GM15510 (cell line): ENCODE results near the gene PRR35.

Source experiments
- POLR2A ChIP-seq: IDR thresholded peaks from 3 replicates; pipeline ENCODE4 v1.6.1; 2011; ENCODE audit warnings: borderline replicate concordance; ENCODE audit not compliant: insufficient read length; ENCODE audit errors: extremely low read depth

Gene PRR35

DNA sequence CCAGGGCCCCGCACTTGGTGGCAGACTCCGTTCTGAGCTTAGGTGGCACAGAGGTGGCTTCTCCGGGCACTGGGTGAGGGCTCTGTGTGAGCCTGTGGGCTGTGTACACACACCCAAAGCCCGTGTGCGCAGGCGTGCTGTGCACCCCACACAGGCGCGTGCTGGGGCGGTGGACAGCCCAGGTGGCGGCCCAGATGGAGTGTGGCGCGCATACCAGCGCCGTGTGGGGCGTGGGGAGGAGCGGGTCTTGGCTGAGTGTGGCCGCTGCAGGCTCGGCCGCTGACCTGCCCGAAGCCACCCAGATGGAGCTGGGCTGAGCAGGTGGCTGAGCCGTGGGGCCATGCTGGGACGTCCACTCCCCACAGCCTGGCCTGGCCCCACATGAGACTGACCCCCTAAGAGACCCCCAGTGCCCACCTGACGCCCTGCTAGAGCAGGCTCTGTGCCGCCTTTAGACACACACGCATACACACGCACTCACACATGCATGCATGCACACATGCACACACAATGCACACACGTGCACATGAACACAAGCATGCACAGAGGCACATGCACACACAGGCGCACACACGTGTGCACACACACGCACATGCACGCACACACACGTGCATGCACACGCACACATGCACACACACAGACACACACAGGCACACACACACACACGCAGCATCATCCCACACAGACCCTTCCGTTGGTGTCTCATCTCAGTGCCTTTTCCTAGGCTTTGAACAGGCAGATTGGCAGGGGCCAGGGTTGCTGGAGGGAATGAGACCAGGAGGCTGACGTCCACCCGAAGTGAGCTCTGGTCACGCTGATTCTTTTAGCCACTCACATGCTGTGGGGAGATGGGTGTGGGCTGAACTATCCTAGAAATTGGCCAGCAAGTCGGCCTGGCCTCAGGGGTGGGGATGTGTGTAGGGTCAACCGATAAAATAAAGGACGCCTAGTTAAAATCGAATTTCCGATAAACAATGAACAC is 2.1 kb downstream of the PRR35 start:
- no peak for TF ChIP-seq POLR2A

DNA sequence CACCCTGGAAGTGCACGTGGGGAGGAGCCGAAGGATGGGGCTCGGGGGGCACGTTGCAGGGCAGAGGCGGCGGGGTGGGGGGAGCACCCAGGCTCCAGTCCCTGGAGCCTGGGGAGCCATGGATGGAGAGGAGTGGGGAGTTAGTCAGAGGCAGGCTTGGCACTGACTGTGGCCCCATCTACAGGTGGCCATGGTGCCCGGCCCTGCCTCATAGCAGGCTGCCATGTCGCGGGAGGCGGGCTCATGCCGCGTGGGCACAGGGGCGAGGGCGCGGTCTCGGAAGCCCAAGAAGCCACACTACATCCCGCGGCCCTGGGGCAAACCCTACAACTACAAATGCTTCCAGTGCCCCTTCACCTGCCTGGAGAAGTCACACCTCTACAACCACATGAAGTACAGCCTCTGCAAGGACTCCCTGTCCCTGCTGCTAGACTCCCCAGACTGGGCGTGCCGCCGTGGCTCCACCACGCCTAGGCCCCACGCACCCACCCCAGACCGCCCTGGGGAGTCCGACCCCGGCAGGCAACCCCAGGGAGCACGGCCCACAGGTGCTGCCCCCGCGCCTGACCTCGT is 3.0 kb downstream of the PRR35 start:
- no peak for TF ChIP-seq POLR2A

DNA sequence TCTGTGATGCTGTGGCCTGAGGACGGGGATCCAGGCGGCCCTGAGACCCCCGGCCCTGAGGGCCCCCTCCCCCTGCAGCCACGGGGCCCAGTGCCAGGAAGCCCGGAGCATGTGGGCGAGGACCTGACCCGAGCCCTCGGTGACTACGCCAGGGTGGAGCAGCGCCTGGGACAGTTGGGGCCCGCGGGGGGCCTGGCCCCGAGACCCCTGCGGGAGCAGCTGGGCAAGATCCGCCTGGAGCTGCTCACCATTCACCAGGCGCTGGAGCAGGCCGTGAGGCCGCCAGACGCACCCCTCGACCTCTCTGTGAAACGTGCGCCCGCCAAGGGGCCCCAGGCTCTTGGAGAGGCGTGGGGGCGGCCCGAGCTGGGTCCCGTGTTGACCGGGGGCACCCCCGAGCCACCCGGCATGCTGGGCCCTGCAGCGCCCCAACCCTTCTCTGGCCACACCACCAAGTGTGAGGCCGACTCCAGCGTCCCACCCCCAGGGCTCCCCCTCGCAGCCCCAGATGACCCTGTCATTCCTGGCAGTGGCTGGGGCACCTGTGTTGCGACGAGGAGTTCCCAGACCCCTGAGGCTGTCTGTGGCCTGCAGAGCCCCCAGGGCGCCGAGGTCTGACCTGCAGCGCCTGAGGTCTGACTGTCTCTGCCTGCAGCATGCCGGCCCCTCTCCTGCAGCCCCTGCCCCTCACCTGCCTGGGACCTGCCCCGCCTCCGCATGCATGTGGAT is 4.7 kb downstream of the PRR35 start:
- no peak for TF ChIP-seq POLR2A

DNA sequence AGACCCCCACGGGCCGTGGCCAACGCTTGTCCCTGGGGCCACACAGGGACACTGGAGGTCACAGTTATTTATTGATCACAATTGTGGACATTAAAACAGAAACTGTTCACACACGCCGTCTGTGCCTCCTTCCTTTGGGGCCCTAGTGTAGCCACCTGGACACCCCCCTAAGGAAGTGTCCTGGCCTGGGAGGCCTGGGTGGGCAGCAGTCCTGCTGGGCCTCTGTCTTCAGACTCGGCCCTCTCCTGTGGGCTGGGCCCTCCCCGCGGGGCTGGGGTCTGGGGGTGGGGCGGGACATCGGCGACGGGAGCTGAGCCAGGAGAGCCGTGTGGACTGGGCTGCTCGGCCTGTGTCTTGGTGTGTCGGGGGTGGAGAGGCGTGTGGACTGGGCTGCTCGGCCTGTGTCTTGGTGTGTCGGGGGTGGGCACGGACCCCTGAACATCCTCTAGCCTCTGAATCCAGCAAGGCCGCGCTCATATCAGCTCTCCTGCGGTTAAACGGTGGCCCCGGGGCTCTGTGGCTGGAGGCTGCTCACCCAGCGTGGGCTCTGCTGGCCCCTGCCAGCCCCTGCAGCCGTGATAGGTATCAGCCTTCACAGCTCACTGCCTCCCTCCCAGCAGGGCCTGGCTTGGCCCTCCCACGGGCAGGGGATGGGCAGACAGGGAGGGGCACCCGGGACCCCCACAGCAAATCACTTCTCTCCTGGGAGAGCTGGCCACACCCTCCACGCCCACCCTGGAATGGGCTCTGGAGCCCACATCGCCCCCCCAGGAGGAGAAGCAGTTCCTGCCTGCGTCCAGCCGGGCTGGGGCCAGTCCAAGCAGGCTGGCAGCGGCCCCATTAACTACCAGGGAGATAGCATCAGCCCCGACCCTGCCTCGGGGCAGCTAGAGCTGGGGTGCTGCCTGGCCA is 5.5 kb downstream of the PRR35 start:
- TF ChIP-seq POLR2A = no peak

DNA sequence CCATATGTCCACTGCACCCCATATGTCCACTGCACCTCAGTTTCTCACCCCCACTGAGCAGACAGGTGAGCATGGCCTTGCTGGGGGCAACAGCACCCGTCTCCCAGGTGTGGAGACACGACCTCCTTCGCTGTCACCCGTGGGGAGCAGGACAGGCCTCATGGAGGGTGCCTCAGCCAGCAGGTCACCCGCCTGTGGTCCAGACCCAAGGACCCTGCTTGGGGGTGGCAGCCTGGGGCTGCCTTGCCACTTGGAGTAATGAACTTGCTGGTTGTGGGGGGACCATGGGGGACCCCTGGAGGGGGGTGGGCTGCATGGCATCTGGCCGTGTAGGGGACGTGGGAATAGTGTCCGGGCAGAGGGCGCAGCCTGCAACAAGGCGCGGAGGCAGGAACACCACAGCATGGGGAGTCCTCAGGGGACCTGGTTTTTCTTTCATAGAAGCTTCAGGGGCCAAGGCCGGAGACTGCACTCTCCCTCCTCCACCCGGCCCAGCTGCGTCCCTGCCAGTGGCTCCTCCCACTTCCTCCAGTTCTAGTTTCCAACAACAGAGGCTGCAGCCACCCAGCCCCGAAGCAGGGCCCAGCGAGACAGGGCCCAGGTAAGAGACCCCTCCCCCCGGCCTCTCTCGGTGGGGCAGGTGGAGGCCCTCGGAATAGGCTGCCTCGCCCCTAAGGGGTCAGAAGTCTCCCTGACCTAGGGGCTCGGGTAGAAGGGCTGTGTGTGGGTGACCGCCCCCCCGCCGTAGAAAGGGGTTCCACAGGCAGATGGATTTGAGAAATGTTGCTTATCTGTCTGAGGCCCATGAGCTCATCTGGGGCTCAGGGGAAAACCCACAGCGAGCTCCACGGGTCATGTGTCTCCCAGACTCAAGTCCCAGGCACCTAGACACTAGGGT is 6.5 kb downstream of the PRR35 start, which contains the start of gene NHLRC4:
Gene NHLRC4 (plus strand): TSS at position 531 of the 898 bp plus-strand sequence. CDS start 1,043 bp downstream, outside the sequence.
- peak; percentile 50 for TF ChIP-seq POLR2A

DNA sequence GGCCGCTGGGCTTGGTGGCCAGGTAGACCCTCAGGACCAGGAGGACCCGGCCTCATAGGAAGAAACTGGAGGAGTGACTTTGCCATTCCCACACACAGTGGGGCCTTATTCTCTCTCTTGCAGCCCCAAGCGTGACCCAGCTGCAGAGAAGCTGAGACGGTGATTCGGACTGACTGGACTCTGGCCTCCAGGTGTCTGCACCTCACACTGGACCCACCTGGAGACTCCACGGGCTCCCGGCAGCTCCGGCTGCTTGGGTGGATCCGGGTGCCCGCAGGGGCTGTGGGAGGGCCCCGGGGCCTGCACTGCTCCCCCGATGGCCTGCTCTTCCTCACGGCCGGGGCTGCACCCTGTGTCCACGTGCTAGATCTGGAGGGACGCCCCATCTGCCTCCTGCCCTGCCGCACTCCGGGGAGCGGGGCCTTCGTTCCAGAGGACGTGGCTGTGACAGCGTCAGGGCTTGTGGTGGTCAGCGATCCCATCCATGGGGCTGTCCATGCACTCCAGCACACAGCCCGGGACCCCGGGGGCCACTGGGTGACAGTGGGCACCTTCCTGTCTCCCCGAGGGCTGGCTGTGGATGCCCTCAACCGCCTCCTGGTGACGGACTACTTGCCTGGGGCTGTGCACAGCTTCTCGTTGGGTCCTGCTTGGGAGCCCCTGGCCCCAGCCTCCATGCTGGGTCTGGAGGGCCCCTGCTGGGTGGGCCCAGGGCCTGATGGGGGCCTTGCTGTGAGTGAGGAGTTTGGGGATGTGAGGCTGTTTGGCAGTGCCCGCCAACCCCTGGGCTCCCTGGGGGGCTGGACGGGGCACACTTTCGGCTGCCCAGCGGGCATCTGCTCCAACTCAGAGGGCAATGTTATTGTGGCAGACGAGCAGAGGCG is 7.4 kb downstream of the PRR35 start:
- TF ChIP-seq POLR2A = no peak

DNA sequence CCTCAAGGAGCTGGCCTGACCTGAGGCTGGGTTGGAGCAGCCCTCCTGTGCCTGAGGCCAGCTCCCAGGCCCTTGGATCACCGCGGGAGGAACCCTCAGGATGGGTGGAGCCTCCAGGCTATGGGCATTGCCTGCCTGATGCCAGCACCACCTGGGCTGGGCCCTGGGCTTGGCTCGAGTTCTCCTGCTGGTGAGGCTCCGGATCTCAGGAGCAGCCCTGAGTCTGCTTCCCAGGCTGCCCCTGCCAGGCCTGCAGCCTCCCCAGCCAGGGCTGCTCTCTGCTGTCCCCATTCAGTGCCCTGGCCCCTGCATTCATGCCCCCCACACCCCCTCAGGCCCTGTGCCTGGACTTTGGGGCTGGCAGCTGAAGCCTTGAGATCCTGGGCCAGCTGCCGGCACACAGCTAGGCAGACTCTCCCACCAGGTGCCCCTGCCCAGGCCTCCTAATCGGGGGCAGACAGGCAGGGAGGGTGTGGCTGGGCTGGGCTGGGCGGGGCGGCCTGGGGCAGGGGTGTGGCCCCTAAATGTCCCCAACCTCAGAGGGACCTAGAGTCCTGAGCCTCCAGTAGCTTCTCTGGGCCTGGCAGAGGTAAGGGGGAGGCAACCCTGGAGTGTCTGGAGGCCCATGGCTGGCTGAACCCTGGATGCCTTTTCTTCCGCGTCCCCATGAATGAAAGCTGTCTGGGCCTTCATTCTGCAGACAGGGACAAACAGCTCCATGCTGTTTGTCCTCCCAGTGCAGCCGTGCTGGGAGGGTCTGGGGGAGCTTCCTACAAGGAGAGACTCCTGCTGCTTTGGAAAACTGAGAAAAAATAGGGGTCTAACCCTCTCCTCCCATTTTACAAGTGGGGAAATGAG is 8.4 kb downstream of the PRR35 start:
- no peak for TF ChIP-seq POLR2A

DNA sequence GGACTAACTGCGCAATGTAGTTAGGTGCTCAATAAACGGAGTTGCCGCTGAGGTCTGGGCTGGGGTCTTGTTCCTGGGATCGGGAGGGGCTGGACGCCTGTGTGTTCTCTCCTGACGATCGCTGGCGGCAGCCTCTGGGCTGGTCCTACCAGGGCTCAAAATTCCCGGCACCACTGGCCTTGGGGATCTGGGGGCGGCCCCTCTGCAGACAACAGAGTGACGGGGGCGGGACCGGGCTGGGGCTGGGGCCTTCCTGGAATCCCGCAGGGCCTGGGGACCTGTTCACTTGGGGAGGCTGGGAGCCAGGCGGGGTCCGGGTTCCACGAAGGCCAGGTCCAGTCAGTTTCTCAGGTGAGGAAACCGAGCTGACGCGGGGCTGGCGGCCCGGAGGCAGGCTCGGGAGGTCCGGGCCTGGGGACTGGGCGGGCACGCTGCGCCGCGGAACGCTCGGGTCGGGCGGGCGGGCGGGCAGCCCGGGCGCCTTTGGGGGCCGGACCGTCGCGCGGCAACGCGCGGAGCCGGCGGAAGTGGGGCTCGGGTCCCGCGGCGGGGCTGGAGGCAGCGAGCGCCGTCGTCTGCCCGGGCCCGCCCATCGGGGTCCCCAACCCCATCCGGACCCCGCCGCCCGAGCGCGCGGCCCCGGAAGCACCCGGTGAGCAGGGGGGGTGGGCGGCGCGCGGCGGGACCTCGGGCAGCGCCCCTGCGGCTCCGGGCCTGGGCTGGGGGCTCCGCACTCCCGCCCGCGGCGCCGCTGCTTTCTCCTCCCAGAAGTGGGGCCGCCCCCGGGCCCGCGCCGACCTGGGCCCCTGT is 9.5 kb downstream of the PRR35 start, which contains the start of gene PIGQ:
Gene PIGQ (plus strand): TSS at position 524 of the 810 bp plus-strand sequence. CDS start 4,107 bp downstream, outside the sequence.
- TF ChIP-seq POLR2A = peak; percentile 66

DNA sequence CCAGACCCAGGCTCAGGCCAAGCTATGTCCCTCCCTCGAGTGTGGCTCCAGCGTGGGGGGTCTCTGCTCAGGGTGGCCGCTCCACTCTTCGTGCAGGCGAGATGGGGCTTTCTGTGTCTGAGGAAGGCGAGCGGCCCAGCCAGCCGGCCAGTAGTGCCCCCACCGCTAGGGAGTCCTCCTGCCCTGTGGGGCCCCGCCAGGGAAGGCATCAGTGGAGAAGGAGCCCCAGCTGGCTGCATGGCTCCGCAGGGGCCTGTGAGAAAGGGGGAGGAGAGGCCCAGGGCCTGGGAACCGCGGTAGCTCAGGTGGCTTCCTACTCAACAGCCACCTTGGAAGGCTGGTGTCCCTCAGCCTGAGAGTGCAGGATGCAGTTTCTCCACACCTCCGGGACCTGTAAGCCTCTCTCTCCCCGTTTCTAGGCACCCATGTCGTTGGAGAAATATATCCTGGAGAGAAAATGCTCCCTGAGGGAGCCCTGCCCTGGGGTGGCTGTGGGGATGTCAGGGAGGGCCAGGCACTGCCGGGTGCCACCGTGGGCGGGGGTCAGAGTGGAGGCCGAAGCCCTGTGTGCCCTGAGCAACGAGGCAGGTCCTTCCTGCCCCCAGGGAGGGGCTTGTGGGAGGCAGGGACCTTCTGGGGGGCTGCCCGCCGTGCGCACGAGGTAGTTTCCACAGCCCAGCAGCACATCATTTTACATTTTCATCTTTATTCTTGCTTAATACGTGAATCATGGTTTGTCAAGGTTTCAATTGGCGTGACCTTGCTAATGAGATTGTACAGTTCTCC is 12.9 kb downstream of the PRR35 start:
- TF ChIP-seq POLR2A = no peak

DNA sequence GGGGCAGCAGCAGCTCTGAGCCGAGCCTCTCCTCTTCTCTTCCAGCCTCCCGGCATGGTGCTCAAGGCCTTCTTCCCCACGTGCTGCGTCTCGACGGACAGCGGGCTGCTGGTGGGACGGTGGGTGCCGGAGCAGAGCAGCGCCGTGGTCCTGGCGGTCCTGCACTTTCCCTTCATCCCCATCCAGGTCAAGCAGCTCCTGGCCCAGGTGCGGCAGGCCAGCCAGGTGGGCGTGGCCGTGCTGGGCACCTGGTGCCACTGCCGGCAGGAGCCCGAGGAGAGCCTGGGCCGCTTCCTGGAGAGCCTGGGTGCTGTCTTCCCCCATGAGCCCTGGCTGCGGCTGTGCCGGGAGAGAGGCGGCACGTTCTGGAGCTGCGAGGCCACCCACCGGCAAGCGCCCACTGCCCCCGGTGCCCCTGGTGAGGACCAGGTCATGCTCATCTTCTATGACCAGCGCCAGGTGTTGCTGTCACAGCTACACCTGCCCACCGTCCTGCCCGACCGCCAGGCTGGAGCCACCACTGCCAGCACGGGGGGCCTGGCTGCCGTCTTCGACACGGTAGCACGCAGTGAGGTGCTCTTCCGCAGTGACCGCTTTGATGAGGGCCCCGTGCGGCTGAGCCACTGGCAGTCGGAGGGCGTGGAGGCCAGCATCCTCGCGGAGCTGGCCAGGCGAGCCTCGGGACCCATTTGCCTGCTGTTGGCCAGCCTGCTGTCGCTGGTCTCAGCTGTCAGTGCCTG is 14.0 kb downstream of the PRR35 start:
- no peak for TF ChIP-seq POLR2A
